GM21381 (cell line): ENCODE results near the gene WDFY3.
"Not testable (repeated sequence)": the region's sequence is repeated elsewhere in the genome, so short reads cannot be mapped to it uniquely, and the experiment has no call there.

Experiments
- ATAC-seq: cut with Tn5 transposase; IDR thresholded peaks from one replicate; pipeline ENCODE4 v1.9.1; 2021; ENCODE audit warnings: mild to moderate bottlenecking, moderate library complexity; ENCODE audit not compliant: unreplicated experiment

Gene WDFY3

DNA sequence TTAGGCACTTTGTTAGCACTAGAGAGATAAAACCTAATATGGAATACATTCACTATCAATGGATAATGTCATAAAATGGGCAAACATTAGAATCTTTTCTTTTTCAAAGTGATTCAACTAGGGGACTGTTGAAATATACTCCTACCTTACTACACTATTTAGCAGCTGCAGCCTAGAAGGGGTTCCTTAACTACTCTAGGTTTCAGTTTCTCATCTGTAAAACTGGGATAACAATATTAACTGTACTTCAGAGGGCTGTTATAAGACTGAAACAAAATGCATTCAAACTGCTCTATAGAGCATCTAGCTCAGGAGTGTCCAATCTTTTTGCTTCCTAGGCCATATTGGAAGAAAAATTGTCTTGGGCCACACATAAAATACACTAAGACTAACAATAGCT is 236.1 kb downstream of the WDFY3 start:
- ATAC-seq = no peak

DNA sequence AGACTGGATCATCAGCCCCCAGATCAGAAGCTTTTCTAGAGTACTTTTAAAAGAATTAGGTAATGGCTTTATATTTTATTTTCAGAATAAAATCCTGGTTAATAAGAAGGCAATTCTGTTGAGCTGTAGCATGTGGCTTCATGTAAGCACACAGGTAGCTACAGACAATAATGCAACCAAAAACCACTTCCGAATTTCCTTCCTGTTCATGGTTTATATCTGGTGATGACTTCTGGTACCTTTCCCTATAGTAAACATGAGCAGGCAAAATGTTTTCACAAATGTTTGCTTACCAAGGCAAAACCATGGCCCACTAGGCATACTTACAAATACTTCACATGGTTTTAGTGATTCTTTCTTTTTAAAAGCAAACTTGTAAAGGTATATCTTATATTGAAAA is 239.0 kb downstream of the WDFY3 start:
- no peak for ATAC-seq

DNA sequence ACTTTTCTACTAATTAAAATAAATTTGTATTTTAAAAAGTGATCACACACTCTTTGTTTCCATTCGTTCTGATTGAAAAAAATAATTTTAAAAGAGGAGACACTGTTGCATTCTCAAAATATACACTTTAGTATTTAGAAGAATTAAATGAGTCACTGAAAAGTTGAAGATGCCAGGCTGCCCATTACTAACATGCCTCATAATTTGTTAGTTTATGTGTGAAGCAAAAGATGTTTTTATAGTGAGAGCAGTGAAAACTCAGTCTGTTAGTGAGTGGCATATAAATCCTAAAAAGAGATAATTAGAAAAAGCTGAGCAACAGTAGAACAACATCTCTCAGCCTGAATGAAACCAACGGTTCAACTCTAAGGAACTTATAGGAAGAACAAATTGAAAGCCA is 240.1 kb downstream of the WDFY3 start:
- no peak for ATAC-seq

DNA sequence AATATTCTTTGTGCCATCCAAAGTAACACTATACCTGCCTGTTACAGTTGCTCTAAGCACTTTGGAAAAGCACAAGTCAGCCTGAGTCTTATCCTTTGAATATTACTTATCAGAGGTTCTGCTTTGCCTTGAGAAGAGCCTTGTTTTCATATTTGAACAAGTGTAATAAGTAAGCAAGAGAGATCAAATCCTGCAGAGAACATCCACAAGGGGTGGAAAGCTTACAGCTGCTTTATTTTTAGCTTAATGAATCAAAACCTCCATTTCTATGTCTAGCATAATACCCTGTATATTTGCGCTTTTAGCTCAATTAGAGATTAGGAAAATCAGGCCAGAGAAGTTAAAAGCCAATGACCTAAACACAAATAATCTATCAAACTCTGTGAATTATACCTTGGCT is 243.8 kb downstream of the WDFY3 start:
- ATAC-seq = no peak

DNA sequence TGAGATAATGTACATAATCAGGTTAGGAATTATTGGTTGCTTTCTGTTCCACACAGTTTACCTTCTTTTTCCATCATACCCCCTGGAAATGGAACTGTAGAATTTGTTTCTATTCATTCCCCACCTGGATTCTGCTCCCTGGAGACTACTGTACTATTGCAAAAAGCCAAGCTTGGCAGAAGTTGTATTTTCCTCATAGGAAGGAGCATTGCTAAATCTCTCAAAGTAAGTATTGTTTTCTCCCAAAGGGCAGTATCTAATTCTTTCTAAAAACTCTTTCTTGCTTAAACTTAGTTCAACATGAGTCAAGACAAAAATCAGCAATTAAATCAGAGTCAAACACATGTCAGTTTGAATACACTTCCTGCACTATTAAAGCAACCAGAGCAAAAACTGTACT is 247.4 kb downstream of the WDFY3 start:
- ATAC-seq = no peak

DNA sequence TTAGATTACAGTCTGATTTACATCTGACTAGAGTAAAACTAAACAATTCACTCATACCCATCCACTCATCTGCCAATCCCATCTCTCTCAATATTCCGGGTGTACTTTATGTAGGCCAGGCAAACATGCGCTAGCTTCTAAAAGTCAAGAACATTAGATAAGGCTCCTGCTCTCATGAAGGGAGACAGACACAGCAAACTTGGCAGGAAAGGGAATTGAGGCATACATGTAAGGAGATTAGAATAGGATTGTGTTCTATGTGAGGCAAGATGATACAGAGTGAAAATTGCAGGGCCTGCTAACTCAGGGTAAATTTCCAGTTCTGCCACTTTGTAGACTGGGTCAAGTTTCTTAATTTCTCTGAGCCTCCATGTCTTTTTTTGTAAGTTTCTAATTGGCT is 247.8 kb downstream of the WDFY3 start:
- ATAC-seq = no peak

DNA sequence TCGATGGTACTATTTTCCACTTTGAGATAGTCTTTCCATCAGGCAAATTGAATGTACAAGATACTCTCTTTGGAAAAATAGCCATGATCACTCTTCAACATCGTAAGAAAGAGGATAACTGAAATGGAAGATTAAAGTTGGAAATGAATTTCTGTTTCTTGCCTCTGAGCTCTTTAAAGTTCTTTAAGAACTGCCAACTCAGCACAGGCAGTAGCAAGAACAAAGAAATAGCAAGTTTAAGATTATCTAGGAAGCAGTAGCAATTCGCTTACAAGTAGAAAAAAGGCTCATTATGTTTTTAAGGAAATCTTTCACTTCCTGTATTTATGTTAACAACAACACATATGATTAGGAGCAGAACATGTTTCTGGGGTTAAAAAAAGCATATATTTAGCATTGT is 255.9 kb downstream of the WDFY3 start:
- ATAC-seq = no peak

DNA sequence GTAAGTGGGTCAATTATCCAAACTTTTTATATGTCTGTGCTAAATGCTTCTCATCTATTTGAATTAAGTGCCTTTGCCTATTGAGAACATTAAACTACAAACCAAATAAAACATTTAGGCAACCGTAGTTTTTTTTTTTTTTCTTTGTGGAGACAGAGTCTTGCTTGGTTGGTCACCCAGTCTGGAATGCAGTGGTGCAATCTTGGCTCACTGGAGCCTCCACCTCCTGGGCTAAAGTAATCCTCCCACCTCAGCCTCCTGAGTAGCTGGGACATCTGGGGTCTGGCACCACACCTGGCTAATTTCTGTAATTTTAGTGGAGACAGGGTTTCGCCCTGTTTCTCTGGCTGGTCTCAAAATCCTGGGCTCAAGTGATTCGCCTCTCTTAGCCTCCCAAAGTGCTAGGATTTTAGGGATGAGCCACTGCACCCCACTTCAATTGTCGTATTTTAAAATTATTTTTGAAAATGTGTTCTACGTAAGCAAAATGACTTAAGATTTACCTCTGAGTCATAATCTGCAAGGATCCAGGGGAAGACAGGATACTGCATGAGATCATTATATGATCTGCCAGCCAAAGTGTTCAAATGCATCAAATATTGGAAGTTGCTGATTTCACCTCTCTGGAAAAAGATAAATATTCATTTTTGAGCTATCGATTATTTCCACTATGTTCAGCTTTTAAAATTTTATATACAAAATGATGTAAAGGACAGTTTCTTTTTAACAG is 257.9 kb downstream of the WDFY3 start:
- no peak for ATAC-seq

DNA sequence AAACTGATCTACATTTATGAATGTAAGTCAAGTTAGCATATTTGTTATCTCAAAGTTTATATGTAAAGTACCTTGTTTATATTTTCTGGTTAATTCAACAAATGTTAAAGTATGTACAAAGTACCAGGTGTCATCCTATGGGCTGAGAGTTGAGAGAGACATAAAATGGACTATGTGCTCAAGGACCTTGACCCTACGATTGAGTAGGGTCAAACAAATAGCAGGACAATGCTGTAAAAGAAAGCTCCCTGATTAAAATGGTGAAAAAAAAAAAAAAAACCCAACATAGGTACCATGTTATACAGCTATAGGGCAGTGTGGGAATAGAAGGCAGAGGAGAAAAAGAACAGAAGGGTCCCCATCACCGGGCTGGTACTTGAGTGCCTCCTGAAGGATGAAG is 260.2 kb downstream of the WDFY3 start:
- ATAC-seq = no peak

DNA sequence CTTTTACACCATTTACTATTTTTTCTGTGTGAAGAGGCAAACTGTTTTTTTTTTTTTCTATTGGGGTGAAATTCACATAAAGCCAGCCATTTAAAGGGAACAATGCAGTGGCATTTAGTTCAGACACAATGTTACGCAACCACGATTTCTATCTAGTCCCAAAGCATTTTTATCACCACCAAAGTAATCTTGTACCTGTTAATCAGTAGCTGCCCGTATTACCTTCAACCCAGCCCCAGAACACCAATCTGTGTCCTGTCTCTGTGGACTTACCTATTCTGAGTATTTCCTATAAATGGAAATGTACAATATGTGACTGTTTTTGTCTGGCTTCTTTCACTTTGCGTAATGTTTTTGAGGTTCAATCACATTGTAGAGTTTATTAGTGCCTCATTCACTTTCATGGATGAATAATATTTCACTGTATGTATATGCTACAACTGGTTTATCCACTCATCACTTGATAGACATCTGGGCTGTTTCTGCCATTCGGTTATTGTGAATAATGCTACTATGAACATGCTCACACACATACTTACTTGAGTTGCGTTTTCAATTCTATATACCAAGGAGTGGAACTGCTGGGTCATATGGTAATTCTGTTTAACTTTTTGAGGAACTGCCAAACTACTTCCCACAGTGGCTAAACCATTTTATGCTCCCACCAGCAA is 267.4 kb downstream of the WDFY3 start:
- no peak for ATAC-seq

DNA sequence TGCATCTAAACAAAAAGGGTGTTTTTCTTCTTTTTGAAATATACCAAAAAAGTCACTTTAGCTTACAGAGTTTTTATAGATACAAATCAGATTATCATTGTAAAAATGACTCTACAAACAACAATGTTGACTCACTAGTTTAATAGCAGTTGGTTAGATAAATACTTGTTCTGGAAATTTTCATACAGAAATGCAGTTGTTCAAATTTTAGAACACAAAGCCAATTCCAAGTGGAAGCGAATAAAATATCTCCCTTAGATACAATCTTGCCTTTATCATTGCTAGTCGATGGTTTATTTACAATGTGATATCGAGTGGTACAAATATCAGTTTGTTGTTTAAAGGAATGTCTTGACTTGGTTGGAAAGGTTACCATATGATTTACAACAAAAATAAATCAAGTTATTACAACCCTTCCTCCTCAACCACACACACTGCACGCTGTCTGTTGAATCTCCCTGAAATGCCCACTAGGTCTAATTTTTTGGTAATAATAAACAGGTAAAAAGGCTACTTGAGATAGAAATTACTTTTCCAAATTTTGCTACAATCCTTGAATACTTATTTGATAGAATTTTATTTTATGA is 268.8 kb downstream of the WDFY3 start:
- no peak for ATAC-seq

DNA sequence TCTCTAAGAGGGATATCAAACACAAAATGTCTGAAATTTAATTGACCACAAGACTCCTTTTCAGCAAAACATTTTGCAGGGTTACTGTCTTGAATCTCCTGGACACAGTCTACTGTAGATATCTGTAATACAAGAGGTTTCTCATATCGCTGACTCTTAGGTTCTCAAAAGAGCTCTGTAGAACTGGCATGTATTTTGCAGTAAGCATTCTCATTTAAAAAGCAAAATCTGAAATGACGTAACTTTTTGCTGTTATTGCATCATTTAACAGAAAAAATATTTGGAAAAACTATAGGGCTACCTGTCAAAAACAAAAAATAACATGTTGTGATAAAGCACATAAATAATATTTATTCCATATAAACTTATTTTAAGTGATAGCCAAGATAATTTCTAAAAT is 269.3 kb downstream of the WDFY3 start:
- ATAC-seq = no peak

DNA sequence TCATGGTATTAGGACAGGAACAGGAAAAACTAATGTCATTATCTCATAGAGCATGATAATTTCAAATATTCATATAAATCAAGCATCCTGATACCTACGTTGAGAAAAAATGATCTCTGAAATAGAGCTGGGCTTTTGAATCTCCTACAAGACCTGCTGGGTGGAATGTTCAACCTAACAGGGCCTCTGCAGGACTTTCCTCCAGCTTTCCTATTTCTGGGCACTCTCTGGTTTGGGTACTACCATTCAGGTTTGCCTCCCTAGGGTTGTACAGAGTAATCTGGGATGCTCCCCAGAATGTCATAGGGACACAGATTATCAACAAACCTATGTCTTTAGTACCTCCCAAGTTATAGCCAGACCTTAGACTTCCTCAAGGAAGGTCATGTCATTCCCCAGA is 274.7 kb downstream of the WDFY3 start:
- no peak for ATAC-seq

DNA sequence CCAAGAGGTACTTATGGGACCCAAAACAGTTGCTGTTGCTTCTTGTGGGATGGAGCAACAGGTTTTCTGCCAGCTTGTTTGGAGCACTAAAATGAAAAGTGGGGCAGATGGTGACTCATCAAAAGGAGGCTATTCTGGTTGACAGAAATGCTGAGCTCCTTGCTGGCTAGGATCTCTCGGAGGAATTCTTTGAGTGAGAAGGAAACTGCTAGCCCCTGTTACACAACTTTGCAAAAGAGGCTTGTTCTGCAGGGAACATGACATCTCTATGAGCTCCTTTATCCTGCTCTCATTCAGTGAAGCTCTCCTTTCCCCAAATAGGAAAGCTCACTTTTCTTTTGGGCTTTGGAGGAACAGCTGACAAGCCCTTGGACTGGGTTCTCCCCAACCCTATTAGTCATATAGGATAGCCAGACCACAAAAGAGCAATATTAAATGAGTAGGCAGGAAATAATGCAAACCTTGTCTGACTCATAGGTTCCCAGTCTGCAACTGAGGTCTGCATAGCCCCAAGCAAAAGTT is 275.3 kb downstream of the WDFY3 start:
- no peak for ATAC-seq

DNA sequence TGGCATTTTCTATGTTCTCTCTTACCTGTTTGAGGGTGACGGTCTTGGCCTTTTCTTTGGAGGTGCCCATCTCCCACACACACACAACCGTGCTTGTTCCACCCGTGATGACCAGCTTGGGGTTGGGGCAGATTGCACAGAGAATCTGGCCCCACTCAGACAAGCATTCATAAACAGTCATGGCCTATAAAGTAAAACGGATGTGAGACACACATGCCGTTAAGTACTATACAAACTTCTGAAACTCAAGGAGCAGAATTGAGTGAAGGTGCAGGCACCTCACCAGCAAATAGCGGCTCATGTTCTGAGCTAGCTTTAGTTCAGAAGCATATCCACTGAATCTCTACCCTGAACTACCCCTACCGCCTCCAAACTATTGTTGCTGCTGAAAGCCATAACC is 276.0 kb downstream of the WDFY3 start:
- no peak for ATAC-seq

DNA sequence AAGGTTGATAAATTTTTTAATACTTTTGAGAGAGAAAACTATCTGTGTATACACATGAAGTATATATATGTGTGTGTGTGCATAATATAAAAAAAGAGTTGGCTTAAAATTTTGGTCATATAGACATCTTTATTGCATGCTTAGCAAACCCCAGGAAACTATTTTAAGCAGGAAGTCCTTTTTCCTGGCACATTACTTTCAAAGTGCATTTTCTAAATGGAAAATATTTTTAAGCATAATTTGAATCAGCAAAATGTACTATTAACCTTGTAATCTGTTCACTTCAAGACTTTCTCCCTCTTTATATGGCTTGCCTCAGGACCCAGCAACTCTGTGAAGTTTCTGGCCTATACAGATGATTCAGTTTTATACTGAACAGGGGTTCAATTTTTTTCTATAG is 277.3 kb downstream of the WDFY3 start:
- no peak for ATAC-seq

DNA sequence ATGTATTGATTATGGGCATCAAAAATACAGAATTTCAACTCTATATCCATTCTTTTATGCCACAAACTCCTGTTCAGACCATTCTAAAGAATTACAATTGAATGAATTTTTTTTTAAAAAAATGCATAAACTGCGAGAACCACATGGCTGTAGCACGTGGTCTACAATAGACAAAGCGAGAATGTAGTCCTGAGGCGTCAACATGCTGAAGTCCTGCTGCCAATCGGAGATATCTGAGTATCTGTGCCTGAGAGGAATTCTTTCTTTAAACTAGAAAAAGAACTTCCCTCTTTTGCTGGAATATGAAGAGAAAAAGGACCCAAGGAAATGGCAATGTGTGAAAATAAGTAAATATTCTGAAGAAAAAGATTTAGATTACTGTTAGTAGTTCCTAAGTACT is 277.9 kb downstream of the WDFY3 start:
- ATAC-seq = no peak

DNA sequence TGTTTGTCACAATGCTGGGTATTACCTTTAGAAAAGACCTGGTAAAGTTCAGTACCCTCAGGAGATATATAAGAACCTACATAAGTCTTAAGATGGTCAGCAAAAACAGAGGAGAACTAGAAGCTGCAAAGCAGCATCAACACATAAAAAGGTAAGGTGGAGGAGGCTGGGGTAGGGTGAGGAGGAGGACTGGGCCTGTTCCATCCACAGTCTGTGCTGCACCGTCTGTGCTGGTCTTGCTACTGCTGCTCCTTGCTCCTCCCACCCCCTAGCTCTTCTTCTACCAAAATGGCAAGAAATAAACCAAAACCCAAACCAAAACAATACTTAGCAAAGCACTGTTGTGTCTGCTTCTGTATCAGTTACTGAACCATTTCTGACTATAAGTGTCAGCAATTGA is 281.4 kb downstream of the WDFY3 start:
- ATAC-seq = no peak

DNA sequence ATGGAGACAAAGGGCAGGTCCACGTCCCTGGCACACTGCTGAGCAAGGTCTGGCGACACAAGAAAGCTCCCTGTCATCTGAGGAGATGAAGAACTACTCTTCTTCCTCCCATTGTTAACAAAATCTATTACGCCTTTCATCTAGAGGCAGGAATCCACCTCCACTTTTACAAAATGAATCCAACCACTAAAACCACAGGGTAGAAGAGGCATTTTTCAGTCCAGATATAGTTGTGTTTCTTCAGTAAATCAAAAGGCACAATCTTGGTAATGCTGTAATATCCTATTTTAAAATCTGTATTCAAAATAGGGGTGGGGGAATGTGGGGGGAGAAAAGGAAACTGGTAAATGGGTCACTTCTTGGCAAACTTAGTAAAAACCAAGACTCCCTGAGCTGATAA is 282.1 kb downstream of the WDFY3 start:
- ATAC-seq = no peak

DNA sequence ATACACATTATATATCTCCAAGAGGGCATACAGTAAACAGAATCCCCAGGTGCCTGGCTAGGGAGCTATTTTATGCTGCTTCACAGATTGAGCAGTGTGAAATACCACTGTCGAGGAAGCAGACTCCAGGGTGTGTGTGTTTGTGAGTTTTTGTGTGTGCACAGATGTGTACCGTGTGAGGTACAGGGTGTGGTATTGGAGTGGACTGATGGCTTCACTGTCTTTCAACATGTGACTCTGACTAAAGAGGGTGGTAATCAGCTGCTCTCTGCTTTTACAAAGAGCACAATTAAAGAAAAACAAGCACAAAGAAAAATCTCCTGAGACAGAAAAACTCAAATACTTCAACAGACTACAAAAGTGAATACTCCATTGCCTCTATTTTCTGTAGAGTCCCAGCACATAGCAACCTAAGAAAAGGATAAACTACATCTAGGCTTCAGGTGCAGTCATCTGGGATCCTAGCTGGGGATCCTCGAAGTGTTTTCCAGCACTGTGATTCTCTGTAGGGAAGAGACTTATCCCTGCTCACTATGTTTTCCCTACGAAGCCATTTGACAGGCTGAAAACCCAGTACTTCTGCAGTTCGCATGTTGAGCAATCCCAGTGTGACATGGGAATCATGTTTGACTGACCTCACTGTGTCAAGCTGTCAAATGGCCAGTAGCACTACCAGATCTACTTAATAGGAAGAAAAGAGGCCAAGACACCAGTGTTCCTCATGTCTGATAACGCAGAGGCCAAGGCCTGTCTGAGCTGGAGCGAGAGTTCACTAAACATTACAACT is 283.2 kb downstream of the WDFY3 start:
- ATAC-seq = no peak

DNA sequence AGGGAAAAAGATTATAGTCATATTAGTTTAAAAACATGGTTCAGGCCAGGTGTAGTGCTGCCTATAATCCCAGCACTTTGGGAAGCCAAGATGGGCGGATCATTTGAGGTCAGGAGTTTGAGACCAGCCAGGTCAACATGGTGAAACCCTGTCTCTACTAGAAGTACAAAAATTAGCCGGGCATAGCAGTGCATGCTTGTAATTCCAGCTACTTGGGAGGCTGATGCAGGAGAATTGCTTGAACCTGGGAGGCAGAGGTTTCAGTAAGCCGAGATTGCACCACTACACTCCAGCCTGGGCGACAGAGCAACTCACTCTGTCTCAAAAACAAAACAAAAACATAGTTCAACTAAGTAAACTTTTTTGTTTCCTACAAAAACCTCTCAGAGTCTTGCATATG is 283.8 kb downstream of the WDFY3 start:
- not testable (repeated sequence) for ATAC-seq
